Measurements from ENCODE around the gene MCHR1. TPM values are rescaled to one million over a fixed set of nuclear protein-coding genes. Genes with fewer than 3 reads are reported as not detected.
A peak's percentile ranks its signal among the peaks of the same experiment; 100 is the strongest.

Gene MCHR1
- total and polyA plus RNA-seq, 2 donors, result 0.26 to 0.95 TPM

DNA sequence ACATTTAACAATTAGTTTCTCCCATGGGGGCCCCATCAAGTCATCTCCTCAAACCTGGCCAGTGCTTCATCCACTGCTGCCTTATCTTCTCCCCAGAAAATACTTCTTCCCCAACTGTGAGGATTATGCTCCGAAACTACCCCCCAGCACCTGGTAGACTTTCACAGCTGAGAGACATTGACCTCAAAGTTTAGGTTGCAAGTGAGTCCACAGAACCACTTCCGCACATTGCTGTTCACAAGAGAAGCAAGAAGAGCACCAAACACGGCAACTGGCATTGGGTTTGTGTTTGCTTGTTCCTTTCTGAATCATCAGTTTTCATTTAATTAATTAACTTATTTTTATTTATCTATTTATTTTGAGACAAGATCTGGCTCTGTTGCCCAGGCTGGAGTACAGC is 6.1 kb downstream of the MCHR1 start:
- no peak overlapping the region for H3K4me3 ChIP-seq (ENCODE audit: low read depth, low read length)
- DNase-seq (ENCODE audit: extremely low spot score), result no peak
- H3K27ac ChIP-seq (ENCODE audit: low read depth), result no peak overlapping the region
- no peaks in the 10 kb centered on the region for H3K36me3 ChIP-seq (ENCODE audit: insufficient read depth)
- no peaks in the 10 kb centered on the region for H3K4me1 ChIP-seq (ENCODE audit: insufficient read depth)
- 94% methylated on average over 3 of the region's 3 CpGs for WGBS

DNA sequence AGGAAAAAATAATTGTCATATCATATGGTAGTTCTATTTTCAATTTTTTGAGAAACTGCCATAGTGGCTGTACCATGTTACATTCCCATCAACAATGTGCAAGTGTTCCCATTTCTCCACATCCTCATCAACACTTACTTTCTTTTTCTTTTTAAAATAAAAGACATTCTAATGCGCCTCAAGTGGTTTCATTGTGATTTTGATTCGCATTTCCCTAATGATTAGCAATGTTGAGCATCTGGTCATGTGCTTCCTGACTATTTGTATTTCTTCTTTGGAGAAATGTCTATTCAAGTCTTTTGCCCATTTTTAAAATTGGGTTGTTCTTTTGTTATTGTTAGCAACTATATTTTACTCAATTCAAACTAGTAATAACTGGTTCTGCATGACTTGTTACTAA is 8.4 kb downstream of the MCHR1 start:
- Histone ChIP-seq H3K4me3 (ENCODE audit: low read depth, low read length) (no peak overlapping the region), H3K4me1 (ENCODE audit: insufficient read depth) (no peaks in the 10 kb centered on the region), H3K27ac (ENCODE audit: low read depth) (no peak overlapping the region), H3K36me3 (ENCODE audit: insufficient read depth) (no peaks in the 10 kb centered on the region)
- DNase-seq (ENCODE audit: extremely low spot score), result no peak
- WGBS, result 94% methylated on average over 2 of the region's 2 CpGs

GRCh38 chr22:40690370-40690769 is 11.1 kb downstream of the MCHR1 start:
- no peaks in the 10 kb centered on the region for H3K36me3 ChIP-seq (ENCODE audit: insufficient read depth)
- DNase-seq (ENCODE audit: extremely low spot score), result no peak
- H3K4me3 ChIP-seq (ENCODE audit: low read depth, low read length), result no peak overlapping the region
- H3K27ac ChIP-seq (ENCODE audit: low read depth), result no peak overlapping the region
- H3K4me1 ChIP-seq (ENCODE audit: insufficient read depth), result no peaks in the 10 kb centered on the region
- 83% methylated on average over 8 of the region's 8 CpGs for WGBS

- DNase-seq (ENCODE audit: extremely low spot score), result no peak
- H3K4me3 ChIP-seq (ENCODE audit: low read depth, low read length), result no peak overlapping the region
- H3K4me1 ChIP-seq (ENCODE audit: insufficient read depth), result no peaks in the 10 kb centered on the region
- H3K27ac ChIP-seq (ENCODE audit: low read depth), result no peak overlapping the region
- H3K36me3 ChIP-seq (ENCODE audit: insufficient read depth), result no peaks in the 10 kb centered on the region
These were observed 12.2 kb downstream of the MCHR1 start for GRCh38 chr22:40691532-40691931.

- peak; percentile 74 for DNase-seq (ENCODE audit: extremely low spot score)
- Histone ChIP-seq H3K27ac (ENCODE audit: low read depth) (no peak overlapping the region), H3K4me3 (ENCODE audit: low read depth, low read length) (no peak overlapping the region), H3K4me1 (ENCODE audit: insufficient read depth) (no peaks in the 10 kb centered on the region), H3K36me3 (ENCODE audit: insufficient read depth) (no peaks in the 10 kb centered on the region)
- WGBS, result 30% methylated on average over 7 of the region's 7 CpGs
These were observed 15.1 kb downstream of the MCHR1 start for GRCh38 chr22:40694411-40694810.

DNA sequence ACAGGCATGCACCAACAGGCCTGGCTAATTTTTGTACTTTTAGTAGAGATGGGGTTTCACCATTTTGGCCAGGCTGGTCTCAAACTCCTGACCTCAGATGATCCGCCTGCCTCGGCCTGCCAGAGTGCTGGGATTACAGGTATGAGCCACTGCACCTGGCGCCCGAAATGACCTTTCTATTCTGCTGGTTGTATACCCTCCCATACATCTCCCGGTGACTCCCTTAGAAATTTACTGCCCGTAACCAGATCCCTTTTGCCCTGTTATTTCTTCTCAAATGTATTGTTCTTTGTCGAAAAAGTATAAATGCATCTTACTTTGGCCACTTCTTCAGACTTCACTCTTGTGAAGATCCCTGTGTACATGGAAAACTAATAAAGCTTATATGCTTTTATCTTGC is 22.0 kb downstream of the MCHR1 start:
- no peak overlapping the region for H3K27ac ChIP-seq (ENCODE audit: low read depth)
- WGBS, result 94% methylated on average over 7 of the region's 7 CpGs
- no peaks in the 10 kb centered on the region for H3K36me3 ChIP-seq (ENCODE audit: insufficient read depth)
- no peaks in the 10 kb centered on the region for H3K4me1 ChIP-seq (ENCODE audit: insufficient read depth)
- DNase-seq (ENCODE audit: extremely low spot score), result no peak
- H3K4me3 ChIP-seq (ENCODE audit: low read depth, low read length), result no peak overlapping the region

- WGBS, result 98% methylated on average over 1 of the region's 1 CpG
- no peaks in the 10 kb centered on the region for H3K36me3 ChIP-seq (ENCODE audit: insufficient read depth)
These were observed 23.9 kb downstream of the MCHR1 start for GRCh38 chr22:40703174-40703573.

GRCh38 chr22:40703736-40704135 is 24.5 kb downstream of the MCHR1 start:
- no peak for DNase-seq (ENCODE audit: extremely low spot score)
- WGBS, result 54% methylated on average over 5 of the region's 5 CpGs
- H3K4me1 ChIP-seq (ENCODE audit: insufficient read depth), result no peaks in the 10 kb centered on the region

More at GRCh38 chr22:40703174-40703573, 23.9 kb downstream of the MCHR1 start:
- H3K4me3 ChIP-seq (ENCODE audit: low read depth, low read length), result no peak overlapping the region
- no peaks in the 10 kb centered on the region for H3K4me1 ChIP-seq (ENCODE audit: insufficient read depth)
- H3K27ac ChIP-seq (ENCODE audit: low read depth), result no peak overlapping the region
- no peak for DNase-seq (ENCODE audit: extremely low spot score)

DNA sequence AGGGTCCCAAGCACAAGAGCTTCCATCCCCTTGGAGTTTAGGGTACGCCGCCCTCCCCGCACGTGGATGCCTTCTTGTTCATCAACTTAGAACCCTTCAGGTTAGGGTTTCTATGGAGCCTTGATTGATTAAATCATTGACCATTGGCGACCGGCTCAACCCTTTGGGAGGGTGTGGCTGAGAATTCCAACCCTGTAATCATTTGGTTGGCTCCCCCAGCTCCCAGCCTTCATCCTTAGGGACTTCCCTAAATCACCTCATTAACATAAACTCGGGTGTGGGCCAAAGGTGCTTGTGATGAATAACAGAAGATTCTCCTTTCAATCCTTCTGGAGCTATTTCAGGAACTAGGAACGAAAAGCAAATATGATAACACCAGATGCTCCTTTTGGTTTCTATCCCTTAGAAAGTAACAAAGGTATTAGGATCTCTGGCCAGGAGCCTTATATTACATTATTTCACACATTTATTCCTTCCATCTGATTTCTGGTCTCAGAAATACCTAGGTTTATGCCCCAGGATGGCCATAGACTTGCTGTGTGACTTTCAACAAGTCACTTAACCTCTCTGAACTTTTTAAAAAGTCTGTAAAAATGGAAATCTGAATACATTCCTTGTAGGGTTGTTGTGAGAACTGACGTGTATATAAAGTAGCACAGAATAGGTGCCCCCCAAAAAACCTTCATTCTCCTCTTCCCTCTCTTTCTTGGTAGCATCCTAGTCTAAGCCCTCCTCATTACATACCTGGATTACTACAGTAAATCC is 26.8 kb downstream of the MCHR1 start:
- H3K4me1 ChIP-seq (ENCODE audit: insufficient read depth), result no peaks in the 10 kb centered on the region
- no peaks in the 10 kb centered on the region for H3K36me3 ChIP-seq (ENCODE audit: insufficient read depth)
- no peak overlapping the region for H3K27ac ChIP-seq (ENCODE audit: low read depth)
- 70% methylated on average over 9 of the region's 9 CpGs for WGBS
- DNase-seq (ENCODE audit: extremely low spot score), result no peak
- no peak overlapping the region for H3K4me3 ChIP-seq (ENCODE audit: low read depth, low read length)

More at GRCh38 chr22:40703736-40704135, 24.5 kb downstream of the MCHR1 start:
- no peaks in the 10 kb centered on the region for H3K36me3 ChIP-seq (ENCODE audit: insufficient read depth)
- H3K4me3 ChIP-seq (ENCODE audit: low read depth, low read length), result no peak overlapping the region
- H3K27ac ChIP-seq (ENCODE audit: low read depth), result no peak overlapping the region

GRCh38 chr22:40707154-40707553 is 27.9 kb downstream of the MCHR1 start:
- Histone ChIP-seq H3K4me3 (ENCODE audit: low read depth, low read length) (no peak overlapping the region), H3K4me1 (ENCODE audit: insufficient read depth) (no peaks in the 10 kb centered on the region), H3K27ac (ENCODE audit: low read depth) (no peak overlapping the region), H3K36me3 (ENCODE audit: insufficient read depth) (no peaks in the 10 kb centered on the region)
- no peak for DNase-seq (ENCODE audit: extremely low spot score)
- 90% methylated on average over 2 of the region's 2 CpGs for WGBS

- Histone ChIP-seq H3K4me3 (ENCODE audit: low read depth, low read length) (no peak overlapping the region), H3K36me3 (ENCODE audit: insufficient read depth) (no peaks in the 10 kb centered on the region), H3K4me1 (ENCODE audit: insufficient read depth) (no peaks in the 10 kb centered on the region), H3K27ac (ENCODE audit: low read depth) (no peak overlapping the region)
- 96% methylated on average over 5 of the region's 5 CpGs for WGBS
- no peak for DNase-seq (ENCODE audit: extremely low spot score)
These were observed 28.9 kb downstream of the MCHR1 start for GRCh38 chr22:40708177-40708576.

GRCh38 chr22:40709752-40710413 is 30.6 kb downstream of the MCHR1 start:
- no peaks in the 10 kb centered on the region for H3K4me1 ChIP-seq (ENCODE audit: insufficient read depth)
- no peaks in the 10 kb centered on the region for H3K36me3 ChIP-seq (ENCODE audit: insufficient read depth)
- H3K27ac ChIP-seq (ENCODE audit: low read depth), result no peak overlapping the region
- 16% methylated on average over 6 of the region's 6 CpGs for WGBS
- H3K4me3 ChIP-seq (ENCODE audit: low read depth, low read length), result no peak overlapping the region
- DNase-seq (ENCODE audit: extremely low spot score), result no peak

GRCh38 chr22:40712311-40712710 is 33.0 kb downstream of the MCHR1 start:
- WGBS, result 96% methylated on average over 12 of the region's 12 CpGs
- Histone ChIP-seq H3K27ac (ENCODE audit: low read depth) (no peak overlapping the region), H3K4me3 (ENCODE audit: low read depth, low read length) (no peak overlapping the region), H3K4me1 (ENCODE audit: insufficient read depth) (no peaks in the 10 kb centered on the region), H3K36me3 (ENCODE audit: insufficient read depth) (no peaks in the 10 kb centered on the region)
- no peak for DNase-seq (ENCODE audit: extremely low spot score)

Measured in urinary bladder (tissue), 4 donors.